IMR-90 (cell line): Measurements from ENCODE around the gene CDKN2B-AS1. TPM values are rescaled to one million over a fixed set of nuclear protein-coding genes. Genes with fewer than 3 reads are reported as not detected.
A peak's percentile ranks its signal among the peaks of the same experiment; 100 is the strongest.

ENCODE experiments used
- ATAC-seq: fragments of 200-7000 bp; cut with Tn5 transposase; 2 replicates; pipeline ENCODE4 v1.9.1; 2020; ENCODE audit warnings: low read depth, mild to moderate bottlenecking, moderate library complexity
- BruUV-seq: library from RNA; stranded (reverse); fragments of 400-500 nt; replicated peaks from 2 replicates; lab custom pipeline; 2021; lab: Mats Ljungman, UMichigan
- CTCF ChIA-PET: fragments of 300-600 bp; formaldehyde crosslinking; extraction: SDS; loops from one replicate; lab custom pipeline; 2021; ENCODE audit warnings: antibody characterized with exemption; lab: Yijun Ruan, JAX
- POLR2A ChIA-PET: fragments of 300-600 bp; sonication (Branson Sonifier 250); formaldehyde crosslinking; loops from one replicate; lab custom pipeline; 2022; ENCODE audit warnings: antibody characterized with exemption; ENCODE audit not compliant: unreplicated experiment; lab: Charles Lee
- DNase-seq: peaks from one replicate; pipeline ENCODE4 v3.0.0; 2013
- H2AFZ ChIP-seq: replicated peaks from 2 replicates; pipeline ENCODE3; 2013; ENCODE audit warnings: low read length, mild to moderate bottlenecking; ENCODE audit not compliant: poor library complexity
- H2AK5ac ChIP-seq: 2 replicates; pipeline ENCODE4 v1.6.1; 2013; ENCODE audit warnings: low read depth, low read length, inconsistent platforms
- H2AK9ac ChIP-seq: replicated peaks from 2 replicates; pipeline ENCODE3; 2013; ENCODE audit warnings: mild to moderate bottlenecking, low read depth, low read length, moderate library complexity; ENCODE audit not compliant: poor library complexity
- H2BK120ac ChIP-seq: 2 replicates; pipeline ENCODE4 v1.6.1; 2013; ENCODE audit warnings: low read depth, low read length, inconsistent platforms
- H2BK15ac ChIP-seq: 3 replicates; pipeline ENCODE4 v1.6.1; 2013; ENCODE audit warnings: low read depth, low read length, inconsistent platforms
- H2BK20ac ChIP-seq: 2 replicates; pipeline ENCODE4 v1.6.1; 2013; ENCODE audit warnings: low read depth, mild to moderate bottlenecking, inconsistent platforms, low read length, moderate library complexity
- H2BK5ac ChIP-seq: 2 replicates; pipeline ENCODE4 v1.6.1; 2013; ENCODE audit warnings: mild to moderate bottlenecking, low read depth, low read length, inconsistent platforms; ENCODE audit not compliant: poor library complexity, severe bottlenecking
- H3K14ac ChIP-seq: replicated peaks from 2 replicates; pipeline ENCODE4 v1.6.1; 2013; ENCODE audit warnings: low read depth, low read length, inconsistent platforms
- H3K18ac ChIP-seq: 2 replicates; pipeline ENCODE4 v1.6.1; 2013; ENCODE audit warnings: low read depth, low read length, control low read depth
- H3K23ac ChIP-seq: 2 replicates; pipeline ENCODE4 v1.6.1; 2013; ENCODE audit warnings: low read depth, low read length, inconsistent platforms
- H3K27ac ChIP-seq: 2 replicates; pipeline ENCODE4 v1.5.1; 2013; ENCODE audit warnings: mild to moderate bottlenecking, control low read depth, low read length; ENCODE audit not compliant: insufficient read depth
- H3K27me3 ChIP-seq: 2 replicates; pipeline ENCODE4 v1.6.1; 2013; ENCODE audit warnings: low read length; ENCODE audit not compliant: control insufficient read depth, insufficient read depth
- H3K36me3 ChIP-seq: 2 replicates; pipeline ENCODE4 v1.6.1; 2013; ENCODE audit warnings: low read length, mixed read lengths; ENCODE audit not compliant: control insufficient read depth, insufficient read depth
- H3K4ac ChIP-seq: 2 replicates; pipeline ENCODE4 v1.6.1; 2013; ENCODE audit warnings: low read depth, low read length, inconsistent platforms
- H3K4me1 ChIP-seq: 2 replicates; pipeline ENCODE4 v1.6.1; 2013; ENCODE audit warnings: low read length, mixed read lengths; ENCODE audit not compliant: control insufficient read depth, insufficient read depth
- H3K4me2 ChIP-seq: 2 replicates; pipeline ENCODE4 v1.6.1; 2013; ENCODE audit warnings: low read depth, mild to moderate bottlenecking, control low read depth, low read length, moderate library complexity
- H3K4me3 ChIP-seq: 2 replicates; pipeline ENCODE4 v1.5.1; 2013; ENCODE audit warnings: low read depth, mild to moderate bottlenecking, control low read depth, low read length, moderate library complexity; ENCODE audit not compliant: insufficient read depth
- H3K56ac ChIP-seq: 2 replicates; pipeline ENCODE4 v1.6.1; 2013; ENCODE audit warnings: low read length, inconsistent platforms; ENCODE audit not compliant: insufficient read depth; ENCODE audit errors: extremely low read depth
- H3K79me1 ChIP-seq, 2 experiments: 2 replicates each; pipeline ENCODE4 v1.6.1; 2013; ENCODE audit warnings: low read length in 2 of 2, inconsistent platforms in 1 of 2, low read depth in 1 of 2
- H3K9ac ChIP-seq: 2 replicates; pipeline ENCODE4 v1.6.1; 2013; ENCODE audit warnings: low read depth, low read length, control low read depth
- H3K9me1 ChIP-seq: 2 replicates; pipeline ENCODE4 v1.6.1; 2013; ENCODE audit warnings: low read length, inconsistent platforms; ENCODE audit not compliant: insufficient read depth
- H3K9me3 ChIP-seq: 2 replicates; pipeline ENCODE4 v1.6.1; 2013; ENCODE audit warnings: low read length; ENCODE audit not compliant: control insufficient read depth, insufficient read depth
- H4K20me1 ChIP-seq: 2 replicates; pipeline ENCODE4 v1.6.1; 2013; ENCODE audit warnings: low read length, inconsistent platforms; ENCODE audit not compliant: insufficient read depth
- H4K5ac ChIP-seq: 2 replicates; pipeline ENCODE4 v1.6.1; 2013; ENCODE audit warnings: mild to moderate bottlenecking, low read depth, low read length, control low read depth
- H4K8ac ChIP-seq, 2 experiments: 2 replicates each; pipeline ENCODE4 v1.6.1; 2013; ENCODE audit warnings: low read depth in 2 of 2, low read length in 2 of 2, control low read depth in 1 of 2, inconsistent platforms in 1 of 2
- H4K91ac ChIP-seq: 2 replicates; pipeline ENCODE4 v1.6.1; 2013; ENCODE audit warnings: low read depth, low read length, inconsistent platforms; ENCODE audit not compliant: insufficient read depth
- ELK1 ChIP-seq: fragments of 150-350 bp; IDR thresholded peaks from 2 replicates; pipeline ENCODE4 v1.6.1; 2016; ENCODE audit warnings: low read depth, mild to moderate bottlenecking, low read length, moderate library complexity, borderline replicate concordance
- FOS ChIP-seq: fragments of 150-350 bp; IDR thresholded peaks from 2 replicates; pipeline ENCODE4 v1.6.1; 2016; ENCODE audit warnings: low read depth, low read length
- MAFK ChIP-seq: IDR thresholded peaks from 2 replicates; pipeline ENCODE4 v1.6.1; 2012; ENCODE audit warnings: low read depth, low read length, improper control_type of control experiment
- MAZ ChIP-seq: IDR thresholded peaks from 2 replicates; pipeline ENCODE4 v1.6.1; 2012; ENCODE audit warnings: low read depth, mild to moderate bottlenecking, low read length, improper control_type of control experiment, moderate library complexity, borderline replicate concordance
- NFE2L2 ChIP-seq: fragments of 150-350 bp; IDR thresholded peaks from 2 replicates; pipeline ENCODE4 v1.6.1; 2016; ENCODE audit warnings: low read depth, mild to moderate bottlenecking, low read length
- WGBS, 2 experiments: methylation state at CpG; one replicate each; pipeline versions ENCODE4 v1.1.5 to v1.1.7; 2013; ENCODE audit warnings: missing lambda C conversion rate in 2 of 2; ENCODE audit not compliant: insufficient read length in 1 of 2; ENCODE audit errors: extremely low coverage in 2 of 2; 5-methylcytosine and 5-hydroxymethylcytosine counted together
- dilution Hi-C: fragments of 300-500 bp; cut with HindIII; formaldehyde crosslinking; loops from one replicate; pipeline ENCODE4 v1.14.3; 2018; ENCODE audit warnings: low sequenced_read_pairs; ENCODE audit not compliant: unreplicated experiment
- in situ Hi-C: fragments of 300-500 bp; cut with MboI; formaldehyde crosslinking; loops from 3 replicates; pipeline ENCODE4 v1.14.3; 2019; ENCODE audit warnings: low sequenced_read_pairs, inconsistent platforms, mixed read lengths
- intact Hi-C: fragments of 100-400 bp; cut with micrococcal nuclease; formaldehyde crosslinking; loops from 2 replicates; pipeline ENCODE4 v1.10.0; 2022
- polyA plus RNA-seq, 3 experiments: library from polyadenylated mRNA; depleted of rRNA; stranded (reverse); fragments of >200 nt; gene quantifications; 2 replicates each; pipeline ENCODE4 v1.2.3, GENCODE V29; 2012; ENCODE audit warnings: low replicate concordance in 1 of 3
- total RNA-seq: library from RNA; depleted of rRNA; stranded (reverse); fragments of >200 nt; gene quantifications from 2 replicates; pipeline ENCODE4 v1.2.3, GENCODE V29; 2012

Gene CDKN2B-AS1
- total and polyA plus RNA-seq, 2 of the 4 experiments (the other 2 are of a cell fraction) = 1.0 to 1.1 TPM

- Histone ChIP-seq H3K23ac (no peak overlapping the region), H3K36me3 (no peaks in the 10 kb centered on the region), H3K14ac (no peak overlapping the region), H3K9me1 (peaks cover 3% of the 10 kb centered on the region; the same call in 1 of the 2 replicates), H4K5ac (no peak overlapping the region), H2BK15ac (no peak overlapping the region), H2BK120ac (no peak overlapping the region), H3K9me3 (no peaks in the 10 kb centered on the region), H4K8ac (no peak overlapping the region), H3K4me2 (no peak overlapping the region), H3K9ac (no peak overlapping the region), H4K20me1 (peaks cover 3% of the 10 kb centered on the region; the same call in 1 of the 2 replicates), H3K56ac (no peak overlapping the region), H2AK9ac (no peak overlapping the region), H3K4me1 (peaks cover 2% of the 10 kb centered on the region), H3K18ac (no peak overlapping the region), H3K79me1 (no peaks in the 10 kb centered on the region), H3K27ac (no peak overlapping the region), H3K4me3 (no peak overlapping the region), H3K27me3 (no peaks in the 10 kb centered on the region), H3K4ac (no peak overlapping the region), H4K91ac (no peak overlapping the region), H2BK5ac (no peak overlapping the region), H2AFZ (no peak overlapping the region), H2AK5ac (no peak overlapping the region), H2BK20ac (no peak overlapping the region)
- intact Hi-C loops (loop anchor here (5.0 kb wide), 1 partner anchor 183 kb away; no protein-coding TSS in a partner anchor), dilution Hi-C loops (no loop called here), in situ Hi-C loops (no loop called here)
- no TSS peak for BruUV-seq
- WGBS, 2 experiments = no CpG with 5 or more reads among the region's 3 CpGs
- ChIA-PET POLR2A (interaction anchor here (0.6 kb wide), 1 partner anchor 49 kb away, joined by 3 read pairs; no protein-coding TSS in a partner anchor), CTCF (interaction anchor here (0.6 to 3.0 kb wide), 2 partner anchors 63 to 185 kb away, joined by 3 to 11 read pairs; no protein-coding TSS in a partner anchor)
- TF ChIP-seq NFE2L2 (no peak), FOS (no peak), ELK1 (no peak), MAZ (no peak), MAFK (no peak)
- ATAC-seq (no peak), DNase-seq (peak; percentile 22)
These were observed 59.5 kb downstream of the CDKN2B-AS1 start for GRCh38 chr9:22054076-22054475.
